NCI-H1436 (cell line): ENCODE measurements around the gene HMX3.
A peak's percentile ranks its signal among the peaks of the same experiment; 100 is the strongest.

Experiments used
- DNase-seq: peaks from one replicate; lab custom pipeline; 2025; lab: John Stamatoyannopoulos, UW

The HMX3 gene

DNA sequence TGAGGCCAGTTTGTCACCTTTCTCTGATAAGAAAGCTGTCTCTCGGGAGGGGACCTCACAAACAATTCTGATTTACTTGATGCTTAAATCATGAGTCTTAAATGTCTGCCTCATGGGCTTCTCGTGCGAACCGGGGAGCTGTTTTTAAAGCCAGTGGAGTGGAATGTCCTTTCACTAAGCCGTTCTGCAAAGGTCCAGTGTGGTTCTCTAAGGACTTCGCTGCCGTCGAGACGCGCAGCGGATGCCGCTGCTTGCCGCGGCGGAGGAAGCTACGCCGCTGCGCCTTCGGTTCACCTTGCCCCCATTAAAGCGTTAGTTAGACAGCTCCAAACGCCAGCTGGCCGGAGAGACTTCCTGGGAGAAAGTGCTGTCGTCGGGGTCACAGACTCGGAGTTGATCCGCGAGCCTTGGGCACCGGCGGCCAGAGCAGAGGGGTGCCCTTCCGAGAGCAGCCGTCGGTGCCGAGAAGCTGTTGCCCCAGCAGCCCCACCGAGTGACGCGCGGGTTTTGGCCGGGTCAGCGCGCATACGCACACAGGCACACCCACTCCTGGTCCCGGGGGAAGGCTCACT lies 1.3 kb upstream of the HMX3 start:
- DNase-seq: no peak

DNA sequence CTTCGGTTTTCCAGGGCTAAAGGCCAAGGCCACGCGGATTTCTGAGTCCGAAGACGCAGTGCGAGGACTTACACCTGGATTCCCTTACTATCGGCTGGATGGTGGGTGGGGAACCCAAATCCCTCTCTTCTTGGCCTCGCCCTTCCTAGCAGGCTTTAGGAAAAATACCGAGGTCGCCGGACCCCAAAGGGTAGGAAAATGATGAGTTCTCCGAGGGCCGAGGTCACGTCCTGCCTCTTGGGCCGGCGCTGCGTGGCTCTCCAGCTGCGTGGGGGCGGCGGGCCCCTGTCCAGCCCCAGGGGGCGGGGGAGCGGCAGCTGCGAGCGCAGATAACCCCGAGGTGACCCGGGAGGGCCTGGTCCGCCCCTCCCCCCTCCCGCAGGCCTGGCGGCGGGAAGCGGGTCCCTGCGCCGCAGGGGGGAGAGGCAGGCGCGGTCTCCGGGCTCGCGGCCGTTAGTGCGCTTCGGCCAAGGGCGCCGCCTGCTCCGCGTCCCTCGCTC lies 805 bp upstream of the HMX3 start:
- no peak for DNase-seq

DNA sequence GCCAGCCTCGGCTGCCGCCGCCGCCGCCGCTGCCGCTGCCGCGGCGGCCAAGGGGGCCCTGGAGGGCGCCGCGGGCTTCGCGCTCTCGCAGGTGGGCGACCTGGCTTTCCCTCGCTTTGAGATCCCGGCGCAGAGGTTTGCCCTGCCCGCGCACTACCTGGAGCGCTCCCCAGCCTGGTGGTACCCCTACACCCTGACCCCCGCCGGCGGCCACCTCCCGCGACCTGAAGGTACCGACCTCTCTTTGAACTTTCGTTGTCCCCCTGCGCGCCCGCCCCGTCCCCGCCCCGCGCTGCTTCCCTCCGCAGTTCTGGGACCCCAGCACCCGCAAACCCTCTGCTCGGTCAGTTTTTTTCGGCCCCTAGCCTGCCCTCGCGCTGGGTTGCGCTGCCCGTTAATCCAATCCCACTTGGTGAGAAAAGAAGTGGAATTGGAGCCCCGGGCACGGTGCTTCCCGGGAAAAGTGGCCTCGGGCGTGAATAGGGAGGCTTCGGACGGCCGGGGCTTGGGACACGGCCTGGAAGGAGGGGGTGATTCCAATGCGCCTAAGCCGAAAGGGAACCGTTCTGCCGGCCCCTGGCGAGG lies 543 bp downstream of the HMX3 start:
- no peak for DNase-seq

DNA sequence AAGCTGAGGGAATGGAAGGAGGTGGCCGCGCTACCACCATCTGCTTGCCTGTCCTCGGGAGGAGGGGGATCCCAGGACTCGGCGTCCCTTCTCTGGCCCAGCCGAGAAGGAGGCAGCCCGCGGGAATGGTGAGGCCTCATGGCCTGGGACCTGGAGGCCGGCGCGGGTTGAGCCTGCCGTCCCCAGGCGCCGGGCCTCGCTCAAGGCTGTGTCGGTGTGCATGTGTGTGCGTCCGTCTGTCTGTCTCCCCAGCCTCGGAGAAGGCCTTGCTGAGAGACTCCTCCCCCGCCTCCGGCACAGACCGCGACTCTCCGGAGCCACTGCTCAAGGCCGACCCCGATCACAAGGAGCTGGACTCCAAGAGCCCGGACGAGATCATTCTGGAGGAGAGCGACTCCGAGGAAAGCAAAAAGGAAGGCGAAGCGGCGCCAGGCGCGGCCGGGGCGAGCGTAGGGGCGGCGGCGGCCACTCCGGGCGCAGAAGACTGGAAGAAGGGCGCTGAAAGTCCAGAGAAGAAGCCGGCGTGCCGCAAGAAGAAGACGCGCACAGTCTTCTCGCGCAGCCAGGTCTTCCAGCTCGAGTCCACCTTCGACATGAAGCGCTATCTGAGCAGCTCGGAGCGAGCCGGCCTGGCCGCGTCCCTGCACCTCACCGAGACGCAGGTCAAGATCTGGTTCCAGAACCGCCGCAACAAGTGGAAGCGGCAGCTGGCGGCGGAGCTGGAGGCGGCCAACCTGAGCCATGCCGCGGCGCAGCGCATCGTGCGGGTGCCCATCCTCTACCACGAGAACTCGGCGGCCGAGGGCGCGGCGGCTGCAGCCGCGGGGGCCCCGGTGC lies 1.3 kb downstream of the HMX3 start:
- DNase-seq: no peak

DNA sequence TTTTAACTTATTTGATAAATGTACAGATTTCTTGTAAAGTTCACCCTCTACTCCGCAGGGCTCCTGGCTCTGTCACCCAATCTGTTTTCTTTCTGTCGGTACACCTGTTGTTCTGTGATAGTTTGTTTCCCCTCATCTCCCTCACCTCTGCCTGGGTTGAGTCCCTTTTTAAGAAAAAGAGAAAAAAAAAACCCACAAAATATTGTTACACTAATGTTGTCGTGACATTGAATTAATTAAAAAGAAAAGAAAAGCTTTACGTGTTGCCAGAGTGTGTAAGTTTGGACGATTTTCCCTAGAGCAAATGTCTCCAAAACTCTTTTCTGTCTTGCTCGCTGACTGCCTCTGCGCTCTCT lies 3.4 kb downstream of the HMX3 start:
- DNase-seq: no peak

DNA sequence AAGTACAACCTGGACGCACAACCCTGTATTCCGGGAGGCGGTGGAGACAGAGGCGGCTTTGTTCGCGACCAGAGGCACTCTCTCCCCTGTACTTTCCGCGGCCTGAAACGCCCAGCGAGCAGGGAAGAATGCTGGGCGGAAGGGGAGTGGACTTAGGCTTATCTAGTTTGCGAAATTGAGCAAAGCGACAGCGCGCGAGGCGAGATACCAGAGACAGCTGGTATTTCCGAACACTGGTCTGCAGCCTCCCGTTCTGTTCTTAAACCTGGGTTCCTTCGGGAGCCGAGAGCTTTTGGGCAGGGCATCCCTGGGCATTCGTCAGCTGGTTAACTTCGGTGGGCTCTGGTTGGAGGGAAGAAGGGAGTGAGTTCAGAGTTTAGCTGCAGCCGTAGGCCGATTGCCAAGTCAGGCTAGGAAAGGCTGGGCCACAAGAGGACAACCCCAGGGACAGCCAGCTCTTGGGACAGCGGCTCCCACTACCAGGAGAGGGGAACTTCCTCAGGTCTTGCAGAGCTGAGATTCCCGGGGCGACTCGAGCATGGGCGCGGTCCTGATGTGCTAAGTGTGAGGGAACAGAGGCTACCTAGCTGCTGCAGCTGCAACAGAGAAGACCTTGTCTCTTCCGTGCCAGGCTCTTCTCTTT lies 3.9 kb downstream of the HMX3 start:
- DNase-seq: no peak

DNA sequence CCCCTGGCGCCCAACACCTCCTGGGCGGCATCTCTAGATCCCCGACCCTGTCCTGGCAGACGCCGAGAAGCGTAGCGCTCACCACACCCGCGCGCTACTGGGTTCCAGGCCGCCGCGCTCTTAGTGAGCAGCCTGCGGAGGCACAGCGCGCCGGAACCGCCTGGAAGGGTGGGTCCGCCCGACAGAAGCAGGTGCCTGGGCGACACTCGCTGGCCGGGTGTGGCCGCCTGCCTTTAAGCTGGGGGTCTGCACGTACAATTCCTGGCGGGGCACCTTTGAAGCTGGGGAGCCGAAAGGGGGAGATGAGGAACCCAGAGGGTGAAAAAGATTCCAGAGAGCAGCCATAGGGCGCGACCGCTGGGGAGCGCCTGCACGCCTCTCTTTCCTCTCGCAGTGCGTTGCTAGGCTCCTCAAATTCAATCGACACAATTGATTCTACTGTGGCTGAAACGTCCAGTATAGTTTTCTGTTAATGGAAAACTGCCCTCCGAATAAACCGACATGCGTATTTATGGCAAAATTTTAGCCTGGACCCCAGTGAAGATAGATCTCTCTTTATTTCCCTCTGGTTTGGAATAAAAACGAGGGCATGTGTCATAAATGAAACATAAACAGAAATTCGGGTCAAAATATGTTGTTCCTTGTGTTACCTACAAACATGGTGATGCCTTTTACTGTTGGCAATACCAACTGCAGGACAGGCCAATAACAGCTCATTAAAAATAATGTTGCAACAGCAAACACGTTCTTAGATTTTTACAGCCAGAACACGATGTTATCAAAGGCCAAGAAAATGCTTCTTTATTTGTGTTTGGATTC lies 4.6 kb downstream of the HMX3 start:
- no peak for DNase-seq

DNA sequence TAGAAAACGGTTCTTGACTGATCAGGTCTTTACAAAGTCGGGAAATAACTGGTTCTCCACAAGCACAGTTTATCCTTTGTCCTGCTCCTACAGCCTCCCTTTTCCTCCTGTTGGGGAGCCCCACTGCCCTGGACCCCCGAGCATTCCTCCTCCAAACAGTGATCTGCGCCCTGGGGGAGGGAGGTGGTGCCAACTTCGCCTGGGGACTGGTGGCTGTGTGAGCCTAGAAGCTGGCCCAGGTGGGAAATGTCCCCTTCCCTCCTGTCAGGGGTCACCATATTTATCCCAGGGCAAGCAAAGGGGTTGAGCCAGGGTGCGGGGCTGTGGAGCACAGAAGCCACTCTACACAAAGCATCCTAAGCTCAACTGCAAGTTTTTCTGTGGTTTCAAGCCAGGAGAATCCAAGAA lies 5.2 kb downstream of the HMX3 start:
- DNase-seq: no peak

DNA sequence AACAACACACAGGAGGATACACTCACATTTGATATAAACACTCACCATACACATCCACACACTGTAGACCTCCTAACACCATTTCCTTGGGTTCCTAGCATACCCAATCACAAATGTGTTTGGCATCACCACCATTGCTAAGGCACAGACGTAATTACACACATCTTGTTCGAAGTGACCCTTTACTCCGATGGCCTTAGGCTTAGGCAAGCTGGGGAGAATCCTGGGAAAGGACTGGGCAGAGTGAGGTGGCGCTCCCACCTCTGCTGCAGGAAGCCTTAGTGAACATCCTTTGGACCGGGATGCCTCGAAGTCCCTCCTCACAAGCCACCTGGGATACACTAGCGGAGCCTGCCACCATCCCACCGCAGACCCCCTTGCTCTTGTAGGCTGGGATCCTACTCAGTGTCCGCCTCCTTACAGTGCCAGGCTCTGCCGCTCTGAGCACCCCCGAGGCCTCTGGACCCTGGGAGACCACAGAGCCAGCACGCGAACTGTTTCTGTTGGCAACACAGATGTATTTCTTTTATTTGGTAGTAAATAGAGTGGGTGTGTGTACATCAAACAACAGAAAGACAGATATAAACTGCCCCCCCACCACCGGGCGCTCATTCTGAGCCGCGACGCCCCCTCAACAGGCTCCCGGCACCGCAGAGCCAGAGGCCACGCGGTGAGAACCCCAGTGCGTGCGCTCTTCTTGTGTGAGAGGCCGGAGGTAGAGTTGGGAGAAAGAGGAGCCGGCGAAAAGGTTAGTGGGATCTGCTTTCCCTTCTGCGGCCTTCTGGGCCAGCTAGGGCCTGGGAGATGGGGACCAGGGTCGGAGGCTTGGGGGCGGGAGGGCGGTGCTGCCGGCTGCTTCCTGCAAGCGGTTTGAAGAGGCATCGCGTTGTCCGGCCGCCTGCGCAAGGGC lies 6.3 kb downstream of the HMX3 start:
- DNase-seq: no peak

DNA sequence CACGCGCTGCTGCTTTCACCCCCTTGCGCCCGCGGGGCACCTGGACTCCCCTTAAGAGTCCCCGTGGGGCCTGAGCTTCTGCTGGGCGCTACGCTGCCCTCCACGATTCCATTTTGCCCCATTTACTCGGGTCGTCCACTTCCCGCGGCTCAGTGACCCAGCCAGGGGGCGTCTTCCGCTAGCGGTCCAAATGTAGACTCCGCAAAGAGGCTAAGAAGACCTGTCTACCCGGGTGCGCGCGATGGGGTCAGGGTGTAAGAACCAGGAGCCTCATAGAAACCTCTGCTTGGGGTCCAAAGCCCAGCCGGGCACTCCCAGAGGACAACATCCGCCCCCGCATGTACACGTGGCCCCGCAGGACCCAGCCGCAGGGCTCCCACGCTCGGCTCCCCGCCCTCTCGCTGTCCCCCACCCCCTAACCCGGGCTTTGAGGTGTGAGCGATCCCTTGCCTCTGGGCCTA lies 7.0 kb downstream of the HMX3 start:
- DNase-seq: no peak

DNA sequence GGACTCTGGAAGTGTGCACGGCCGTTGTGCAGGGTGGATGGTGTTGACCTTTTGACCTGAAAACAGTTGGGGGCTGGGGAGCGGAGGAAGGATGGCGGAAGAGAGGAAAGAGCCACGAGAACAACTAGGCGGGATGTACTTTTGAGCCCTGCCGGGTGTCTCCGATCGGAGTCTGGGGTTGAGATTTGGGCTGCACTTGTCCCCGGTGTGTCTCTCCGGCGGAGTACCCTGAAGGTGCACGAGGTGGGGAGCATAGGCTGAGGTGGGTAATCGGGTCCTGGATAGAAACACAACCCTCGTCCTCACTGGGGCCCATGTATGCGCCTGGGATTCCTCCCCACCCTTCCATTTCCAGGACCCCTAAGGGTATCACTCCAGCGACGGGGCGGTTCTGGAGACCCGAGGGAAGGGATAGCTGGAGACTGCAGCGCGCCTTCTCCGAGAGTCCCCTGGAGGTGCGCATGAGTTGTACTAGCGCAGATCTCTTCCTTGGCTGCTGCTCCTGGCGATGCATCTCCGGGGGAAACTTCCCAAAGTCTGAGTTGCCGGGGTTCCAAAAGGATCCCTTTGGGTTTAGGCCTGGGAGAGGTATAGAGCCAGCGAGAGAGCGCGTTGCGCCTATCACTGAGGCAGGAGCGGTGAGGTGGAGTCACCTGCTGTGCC lies 7.5 kb downstream of the HMX3 start:
- DNase-seq: no peak

DNA sequence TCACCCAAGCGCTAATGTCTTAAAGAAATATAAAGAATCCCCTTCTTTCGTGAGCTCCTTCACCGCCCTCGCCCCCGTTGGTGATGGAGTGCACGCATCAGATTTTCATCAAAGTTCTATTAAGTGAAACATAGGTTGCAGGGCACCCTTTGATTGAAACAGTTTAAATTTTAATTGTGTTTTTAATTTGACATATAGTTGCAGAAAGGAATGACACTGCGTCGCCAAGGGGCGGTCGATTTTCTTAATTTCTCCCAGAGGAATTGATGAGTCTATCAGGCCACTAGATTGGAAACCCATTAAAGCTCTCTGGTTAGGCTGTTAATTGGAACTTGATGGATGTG lies 8.0 kb downstream of the HMX3 start:
- DNase-seq: no peak

DNA sequence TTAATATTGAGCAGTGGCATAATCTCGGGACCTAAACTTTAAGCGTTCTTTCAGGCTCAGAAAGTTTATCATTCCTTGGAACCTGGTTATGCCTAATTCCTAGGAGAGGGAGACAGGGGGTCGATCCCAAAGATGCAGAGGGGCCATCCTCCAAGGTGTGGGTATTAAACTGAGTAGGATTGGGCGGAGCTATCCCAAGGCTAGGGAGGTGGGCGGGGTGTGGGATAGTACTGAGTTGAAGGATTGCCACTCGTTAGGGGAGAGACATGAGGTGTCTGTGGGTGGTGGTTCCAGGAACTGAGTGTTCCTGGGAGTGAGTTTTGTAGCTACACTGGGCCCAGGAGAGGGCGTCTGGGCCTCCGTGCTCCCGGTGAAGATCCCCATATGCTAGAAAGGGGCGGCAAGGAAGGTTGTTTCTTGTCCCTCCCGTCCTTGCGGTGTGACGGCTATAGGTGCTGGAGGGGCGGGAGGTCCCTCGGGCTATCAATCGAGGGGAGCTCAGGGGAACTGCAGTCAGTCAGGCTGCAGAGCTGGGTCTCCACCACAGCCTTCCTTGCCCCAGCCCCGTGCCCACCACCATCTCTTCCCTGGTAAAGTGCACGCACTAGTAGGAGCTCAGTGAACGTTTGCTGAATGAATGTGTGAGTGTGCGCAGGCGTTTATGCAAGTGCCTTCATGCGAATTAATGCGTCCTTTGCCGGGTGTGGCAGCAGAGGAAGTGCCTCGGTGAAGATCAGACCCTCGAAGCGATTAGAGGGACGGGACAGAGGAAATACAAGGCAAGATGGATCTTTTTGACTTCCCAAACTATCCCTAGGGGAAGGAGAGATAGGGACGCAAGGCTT lies 9.1 kb downstream of the HMX3 start:
- no peak for DNase-seq

DNA sequence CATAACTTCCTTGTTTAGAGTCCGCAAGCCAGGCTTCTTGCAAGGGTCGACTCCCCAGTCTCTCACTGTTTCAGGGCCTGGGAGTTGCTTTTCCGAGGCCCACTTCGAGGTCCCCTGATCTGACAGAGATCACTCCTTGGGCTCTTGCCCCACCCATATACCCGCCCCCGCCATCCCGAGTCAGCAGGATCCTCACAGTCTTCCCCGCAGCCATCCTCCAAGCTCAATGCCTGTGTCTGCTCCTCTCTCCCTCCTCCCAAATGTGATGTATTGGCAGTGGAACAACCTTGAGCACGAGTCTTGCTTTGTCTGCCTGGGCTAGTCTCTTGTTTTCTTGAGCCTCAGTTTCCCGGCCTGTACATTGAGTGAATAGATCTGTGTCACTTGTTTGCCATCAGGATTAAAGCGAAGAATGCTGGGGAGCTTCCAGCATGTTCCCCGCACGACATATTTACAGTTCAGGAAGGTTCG lies 9.8 kb downstream of the HMX3 start:
- no peak for DNase-seq

DNA sequence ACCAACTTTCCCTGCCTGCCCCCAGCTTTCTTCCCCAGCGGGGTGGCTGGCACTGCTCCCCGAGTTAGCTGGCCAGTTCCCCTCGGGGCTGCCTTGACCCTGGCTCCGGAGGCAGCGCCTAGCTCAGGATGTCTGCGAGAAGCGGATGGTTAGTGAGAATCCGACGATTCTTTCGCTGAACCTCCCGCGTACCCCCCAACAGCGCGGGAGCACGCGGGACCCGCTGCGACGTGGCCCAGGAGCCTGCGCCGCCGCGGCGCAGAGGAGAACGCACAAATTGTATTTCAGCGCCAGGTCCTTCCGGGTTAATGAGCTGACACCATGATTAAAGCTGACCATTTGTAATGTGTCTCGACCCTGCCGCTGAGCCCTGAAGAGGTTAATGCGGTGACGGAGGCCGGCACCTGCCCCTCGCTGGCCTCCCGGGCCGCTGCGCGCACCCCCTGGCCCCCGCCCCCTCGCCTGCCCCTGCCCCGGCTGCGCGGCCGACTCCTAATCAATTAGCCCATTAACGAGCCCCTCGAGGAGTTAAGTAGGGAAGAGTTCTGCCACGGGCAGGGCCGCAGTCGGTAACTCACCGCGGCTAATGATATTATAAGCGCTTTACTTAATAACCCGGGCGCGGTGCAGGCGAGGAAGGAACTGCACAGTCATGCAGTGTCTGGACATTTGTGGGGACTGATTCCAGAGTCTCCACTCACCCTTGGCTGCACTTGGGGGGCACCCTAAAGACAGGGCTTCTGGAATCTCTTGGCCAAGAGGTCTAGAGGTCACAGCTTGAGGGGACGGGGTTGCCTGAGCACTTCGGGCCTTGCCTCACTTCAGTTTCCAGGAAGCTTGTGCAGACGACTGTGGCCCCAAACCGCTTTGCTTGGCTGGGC lies 10.5 kb downstream of the HMX3 start:
- DNase-seq: no peak

DNA sequence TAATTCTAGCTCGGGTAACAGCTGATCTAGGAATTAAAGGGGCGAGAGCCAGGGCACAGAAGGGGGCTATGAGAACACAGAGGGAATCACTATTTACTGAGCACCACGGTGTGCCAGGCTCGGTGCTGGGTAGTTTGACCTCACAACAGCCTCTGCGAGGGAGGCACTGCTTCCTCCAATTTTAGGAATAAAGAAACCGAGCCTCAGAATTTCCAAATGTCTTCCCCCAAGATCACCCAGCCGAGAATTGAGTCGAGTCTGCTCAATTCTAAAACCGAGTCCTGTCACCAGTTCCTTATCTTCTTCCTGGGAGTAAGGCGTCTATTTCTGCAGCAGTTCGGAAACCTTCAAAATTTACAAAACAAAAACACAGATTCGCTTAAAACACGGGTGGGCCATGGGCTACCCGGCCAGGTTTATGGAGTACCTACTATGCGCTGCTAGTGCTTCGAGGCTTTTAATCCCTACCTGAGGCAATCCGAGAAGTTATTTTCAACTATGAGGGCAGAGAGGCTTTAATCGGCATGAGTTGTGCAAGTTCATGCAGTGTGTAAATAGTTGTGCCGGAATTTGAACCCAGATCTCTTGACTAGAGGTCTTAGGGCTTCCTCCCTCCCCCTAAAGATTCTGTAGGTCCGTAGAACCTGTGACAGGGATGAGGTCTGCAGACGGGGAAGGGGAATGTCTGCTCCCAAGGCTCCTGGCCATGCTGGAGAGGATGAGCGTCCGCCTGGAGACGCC lies 11.3 kb downstream of the HMX3 start:
- DNase-seq: no peak

DNA sequence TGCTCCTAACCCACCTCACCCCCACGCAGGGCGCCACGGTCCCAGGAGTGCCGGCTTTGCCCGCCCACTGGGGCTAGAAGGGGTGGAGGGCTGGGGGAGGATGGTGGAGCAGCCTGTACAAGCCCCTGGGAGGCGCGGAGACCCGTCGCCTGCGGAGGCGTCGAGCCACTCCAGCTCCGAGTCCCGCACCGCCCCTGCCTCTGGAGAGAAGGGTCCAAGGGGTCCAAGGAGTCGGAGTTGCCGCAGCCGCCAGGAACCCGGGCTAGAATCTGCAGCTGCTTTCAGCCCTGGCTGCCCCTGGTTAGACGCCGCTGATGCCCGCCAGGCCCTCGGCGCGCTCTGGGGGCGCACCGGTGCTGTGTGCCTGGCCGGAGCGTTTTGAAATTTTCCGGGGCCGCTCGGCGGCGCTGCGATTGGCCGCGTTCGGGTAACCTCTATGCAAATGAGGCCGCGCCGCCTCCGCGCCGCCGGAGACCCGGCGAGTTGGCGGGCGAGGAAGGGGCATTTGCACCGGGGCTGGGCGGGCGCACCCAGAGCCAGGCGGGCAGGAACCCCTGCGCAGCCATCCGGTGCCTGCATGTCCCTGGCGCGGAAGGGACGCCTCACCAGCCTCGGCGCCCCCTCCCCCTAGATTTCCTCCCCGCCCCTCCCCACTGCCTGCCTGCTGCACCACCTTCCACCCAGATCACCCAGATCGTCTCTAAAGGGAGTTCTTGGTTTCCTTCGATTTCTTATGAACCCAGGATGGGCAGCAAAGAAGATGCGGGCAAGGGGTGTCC lies 12.1 kb downstream of the HMX3 start, which contains the start of gene HMX2:
TSS of gene HMX2 (plus strand) at position 502 of the 779 bp plus-strand sequence. CDS start at position 745, 243 bp downstream.
- DNase-seq: peak; percentile 84
